Daoy (cell line): ENCODE data around the gene KDELR3. TPM values are rescaled to one million over a fixed set of nuclear protein-coding genes. Genes with fewer than 3 reads are reported as not detected.

Source experiments
- DNase-seq: peaks from one replicate; pipeline ENCODE4 v3.0.0-alpha.2; 2015; ENCODE audit warnings: low read depth
- total RNA-seq: library from RNA; depleted of rRNA; stranded (reverse); fragments of >200 nt; shearing (Covaris generic); gene quantifications from 2 replicates; pipeline ENCODE4 v1.2.3, GENCODE V29; 2014

Gene KDELR3
- total RNA-seq, 1 experiment from 2014 or later, result 18.5 TPM

DNA sequence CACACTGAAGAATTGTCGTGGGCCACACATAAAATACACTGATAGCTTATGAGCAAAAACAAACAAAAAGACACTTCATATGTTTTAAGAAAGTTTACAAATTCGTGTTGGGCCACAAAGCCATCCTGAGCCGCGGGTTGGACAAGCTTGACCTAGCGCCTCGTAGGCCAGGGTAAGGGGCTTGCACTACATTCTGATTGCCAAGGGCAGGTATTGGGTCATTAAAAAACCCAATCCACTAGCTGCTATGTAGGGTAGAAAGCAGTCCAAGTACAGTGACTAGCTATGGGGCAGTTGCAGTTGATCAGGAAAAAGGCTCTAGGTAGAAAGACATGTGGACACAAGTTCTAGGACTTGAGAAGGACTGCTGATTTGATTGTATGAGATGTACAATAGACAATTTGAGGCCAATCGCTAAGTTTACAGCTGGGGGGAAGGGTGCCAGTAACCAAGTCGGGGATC lies 14.0 kb downstream of the KDELR3 start:
- no peak for DNase-seq

DNA sequence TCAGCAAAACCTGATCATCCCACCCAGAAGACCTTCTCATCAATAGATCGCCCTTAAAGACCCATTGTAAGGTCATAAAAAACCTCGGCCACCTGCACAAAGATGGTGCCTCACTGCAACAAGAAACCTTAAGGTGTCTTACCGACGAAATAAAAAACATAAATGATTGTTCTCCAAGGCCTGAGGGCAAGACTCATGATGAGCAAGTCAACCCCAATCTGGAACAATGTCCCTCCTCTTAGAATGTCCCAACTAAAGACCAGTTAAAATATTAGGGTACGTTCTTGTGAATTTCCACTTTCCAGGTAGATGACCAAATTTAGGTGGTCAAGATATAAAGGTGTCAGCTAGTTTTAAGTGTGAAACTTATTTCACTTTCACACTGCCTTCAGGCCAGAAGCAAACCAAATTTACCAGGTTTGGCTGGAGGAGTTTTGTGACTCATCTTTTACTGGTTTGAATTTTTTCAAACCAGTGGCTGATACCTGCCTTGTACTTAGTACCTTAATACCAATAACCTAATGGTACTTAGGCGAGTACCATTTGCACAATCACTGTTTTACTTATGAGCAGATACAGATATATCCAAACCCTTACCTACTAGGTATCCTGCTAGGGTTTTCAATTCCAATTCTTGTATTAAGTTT lies 14.9 kb downstream of the KDELR3 start:
- no peak for DNase-seq

DNA sequence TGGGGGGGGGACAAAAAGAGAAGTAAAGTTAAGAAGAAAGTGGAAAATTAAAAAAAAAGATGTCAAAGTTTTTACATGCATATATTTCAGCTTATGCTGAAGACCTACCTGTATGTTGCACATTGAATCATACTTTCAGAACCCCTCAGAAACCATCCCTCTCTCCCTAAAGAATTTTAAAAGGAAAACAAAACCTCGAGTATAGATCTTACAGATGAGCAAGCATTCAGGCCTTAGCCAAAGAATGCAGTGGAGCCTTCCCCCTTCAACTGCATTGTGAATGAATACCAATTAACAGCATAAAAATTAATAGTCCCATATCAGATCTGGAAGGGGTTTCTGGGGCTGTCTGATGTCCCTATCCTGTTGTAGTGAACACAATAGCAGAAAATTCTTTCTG lies 16.3 kb downstream of the KDELR3 start:
- DNase-seq, result no peak

DNA sequence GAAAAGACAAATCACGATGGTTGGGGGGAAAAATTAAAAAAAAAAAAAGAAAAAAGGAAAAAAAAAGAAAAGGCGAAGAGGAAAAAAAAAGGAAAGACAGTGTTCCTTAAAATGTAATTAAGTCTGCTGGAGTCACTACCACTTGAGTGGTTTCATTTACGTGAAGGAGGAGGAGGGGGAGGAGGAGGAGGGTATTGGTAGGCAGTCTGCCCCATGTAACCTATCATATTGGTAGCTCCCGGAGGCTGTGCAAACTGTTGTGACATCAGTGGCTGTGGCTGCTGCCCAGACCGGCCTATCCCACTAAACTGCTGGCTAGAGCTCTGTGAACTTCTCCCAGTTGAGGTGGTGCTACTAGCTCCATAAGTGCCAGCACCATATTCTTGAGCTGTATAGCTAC lies 17.9 kb downstream of the KDELR3 start:
- DNase-seq, result no peak

DNA sequence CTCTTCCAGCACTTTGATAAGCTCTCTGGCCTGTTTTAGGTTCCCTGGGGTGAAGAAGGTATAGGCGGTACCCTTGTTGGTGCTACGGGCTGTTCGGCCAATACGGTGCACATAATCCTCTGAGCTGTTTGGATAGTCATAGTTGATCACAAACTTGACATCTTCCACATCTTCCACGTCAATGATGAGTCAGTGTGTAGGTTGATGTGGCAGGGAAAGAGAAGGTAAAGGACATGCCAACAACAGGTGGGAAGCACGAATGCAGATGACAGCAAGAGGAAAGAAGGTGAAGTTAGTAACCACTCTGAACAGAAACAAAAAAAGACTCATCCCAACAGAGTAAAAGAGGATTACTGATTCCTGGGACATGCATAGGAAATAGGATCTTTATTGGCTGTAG lies 20.1 kb downstream of the KDELR3 start:
- no peak for DNase-seq

DNA sequence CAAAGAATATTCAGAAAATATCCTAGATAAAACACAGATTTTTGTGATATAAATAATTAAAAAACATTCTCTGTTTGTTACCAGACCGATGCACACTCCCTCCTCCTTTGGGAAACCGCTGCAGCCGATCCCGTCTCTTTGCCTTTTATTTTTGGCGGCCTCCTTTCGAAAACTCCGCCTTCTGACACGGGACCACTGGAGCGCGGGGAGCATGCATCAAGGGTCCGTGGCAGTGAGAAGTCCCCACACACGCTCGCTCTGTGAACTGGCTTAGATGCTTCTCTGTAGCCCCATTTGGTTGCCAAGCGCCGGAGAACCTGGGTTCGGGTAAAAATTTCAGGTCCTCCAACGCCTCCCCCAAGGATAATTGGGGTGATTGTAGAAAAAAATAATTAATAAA lies 21.2 kb downstream of the KDELR3 start:
- no peak for DNase-seq

DNA sequence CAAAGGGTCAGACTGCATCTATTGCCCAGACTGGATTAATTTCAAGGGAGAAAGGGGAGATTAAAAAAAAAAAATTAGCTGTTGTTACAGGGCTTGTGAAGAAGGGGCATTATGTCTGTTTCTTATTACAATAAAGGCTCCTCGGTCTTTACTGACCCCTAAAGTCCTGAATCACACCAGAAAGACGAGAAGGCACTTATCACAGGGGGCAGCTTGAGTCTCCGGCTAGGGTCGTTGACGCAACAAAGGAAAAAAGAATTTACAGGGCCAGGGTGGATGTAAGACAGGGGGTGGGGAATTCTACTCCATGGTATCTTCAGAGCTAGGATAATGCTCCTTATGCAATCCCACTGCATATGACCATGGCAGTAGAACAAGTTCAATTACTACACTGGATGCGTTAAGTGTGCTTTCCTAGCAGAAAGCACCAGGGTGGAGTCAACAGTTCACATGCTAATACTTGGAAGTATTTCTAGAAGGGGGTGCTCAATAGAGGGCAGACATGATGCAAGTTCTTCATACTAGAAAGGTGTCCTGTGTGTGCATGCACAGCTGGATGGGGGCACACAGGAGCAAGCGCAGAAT lies 21.8 kb downstream of the KDELR3 start:
- no peak for DNase-seq

DNA sequence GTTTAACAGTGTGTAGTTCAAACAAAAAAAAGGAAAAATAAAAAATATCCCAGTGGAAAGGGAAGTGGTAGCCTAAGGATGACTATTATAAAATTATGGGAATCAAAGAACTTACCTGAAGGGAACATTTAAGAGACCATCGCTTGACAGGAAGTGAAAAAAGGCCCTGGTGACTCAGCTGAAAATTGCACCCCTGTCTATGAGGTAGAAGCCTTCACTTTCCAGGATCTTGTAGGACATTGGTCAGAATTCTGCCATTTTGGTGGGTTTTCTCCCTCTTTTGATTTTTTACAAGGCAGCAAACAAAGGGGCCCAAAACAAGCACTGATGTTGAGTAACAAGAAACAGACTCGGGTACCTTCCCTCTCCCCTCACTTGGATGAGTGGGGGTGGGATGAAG lies 22.6 kb downstream of the KDELR3 start:
- no peak for DNase-seq

DNA sequence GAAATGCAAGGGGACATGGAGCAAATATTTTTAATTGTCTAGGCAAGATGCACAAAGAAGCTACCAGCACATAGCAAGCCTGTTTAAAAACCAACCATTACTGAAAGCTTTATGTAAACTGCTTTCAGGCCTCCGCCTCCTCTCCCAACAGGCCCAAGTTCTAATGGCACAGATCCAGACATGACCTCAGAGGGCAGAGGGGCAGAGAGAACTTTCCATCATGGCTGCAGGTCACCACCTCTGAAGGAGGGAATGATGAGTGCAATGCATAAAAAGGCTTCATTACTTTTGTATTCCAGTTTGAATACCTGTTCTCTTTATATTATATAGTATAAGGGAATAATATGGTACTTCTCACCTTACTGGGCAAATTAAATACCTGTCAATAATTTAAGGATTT lies 23.0 kb downstream of the KDELR3 start:
- DNase-seq, result no peak

DNA sequence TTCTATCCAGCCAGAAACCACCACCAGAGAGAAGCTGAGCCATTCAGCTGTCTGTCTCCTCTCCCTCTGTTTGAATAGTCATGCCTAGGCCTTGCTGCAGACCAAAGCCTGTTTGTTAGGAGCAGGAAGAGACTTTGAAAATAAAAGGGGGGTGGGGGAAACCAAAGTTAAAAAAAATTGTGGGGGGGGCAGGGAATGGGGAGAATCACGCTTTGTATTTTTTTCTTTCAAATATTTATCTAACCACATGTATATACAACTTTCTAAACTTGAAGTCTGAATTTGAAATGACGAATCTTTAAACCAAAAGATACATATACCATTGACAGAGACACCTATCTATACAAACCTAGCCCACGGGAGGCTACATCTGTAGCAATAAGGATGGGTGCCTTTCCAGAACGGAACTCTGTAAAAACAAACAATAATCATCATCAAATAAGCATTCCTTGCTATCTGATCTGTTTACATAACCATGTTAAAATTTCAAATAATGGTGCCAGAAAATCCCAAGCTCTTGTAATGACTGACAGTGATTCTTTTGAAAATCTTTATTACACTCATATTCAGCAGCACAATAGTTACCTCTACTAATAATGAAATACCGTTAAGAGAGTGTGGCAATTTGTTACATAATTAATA lies 23.9 kb downstream of the KDELR3 start:
- no peak for DNase-seq

DNA sequence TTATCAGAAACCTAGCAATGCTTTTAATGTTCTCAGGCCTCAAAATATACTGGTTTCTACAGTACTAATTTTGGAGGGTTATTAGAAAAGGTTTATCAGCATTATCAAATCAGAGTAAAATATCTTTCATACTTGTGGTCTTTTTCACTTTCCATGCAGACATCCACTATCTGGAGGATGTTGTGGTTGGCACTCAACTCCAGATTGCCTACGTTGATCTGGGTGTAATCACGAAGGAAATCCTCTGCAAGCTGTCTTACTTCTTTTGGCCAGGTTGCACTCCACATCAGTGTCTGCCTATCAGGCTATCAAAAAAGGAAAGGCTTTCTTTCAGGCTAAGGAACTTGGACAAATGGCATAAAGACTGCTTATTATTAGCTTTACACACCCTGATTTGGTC lies 26.6 kb downstream of the KDELR3 start:
- no peak for DNase-seq

DNA sequence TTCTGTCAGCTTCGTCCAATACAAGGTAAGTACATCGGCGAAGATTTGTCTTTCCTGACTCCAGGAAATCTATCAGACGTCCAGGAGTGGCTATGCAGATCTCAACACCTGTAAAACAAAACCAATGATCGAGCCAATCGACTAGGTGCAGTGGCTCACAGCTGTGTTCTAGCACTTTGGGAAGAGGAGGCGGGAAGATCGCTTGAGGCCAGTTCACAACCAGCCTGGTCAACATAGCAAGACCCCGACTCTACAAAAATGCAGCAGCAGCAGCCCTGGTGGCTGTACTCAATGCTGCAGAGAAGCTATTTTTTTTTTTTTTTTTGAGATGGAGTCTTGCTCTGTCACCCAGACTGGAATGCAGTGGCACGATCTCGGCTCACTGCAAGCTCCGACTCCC lies 27.0 kb downstream of the KDELR3 start:
- no peak for DNase-seq

DNA sequence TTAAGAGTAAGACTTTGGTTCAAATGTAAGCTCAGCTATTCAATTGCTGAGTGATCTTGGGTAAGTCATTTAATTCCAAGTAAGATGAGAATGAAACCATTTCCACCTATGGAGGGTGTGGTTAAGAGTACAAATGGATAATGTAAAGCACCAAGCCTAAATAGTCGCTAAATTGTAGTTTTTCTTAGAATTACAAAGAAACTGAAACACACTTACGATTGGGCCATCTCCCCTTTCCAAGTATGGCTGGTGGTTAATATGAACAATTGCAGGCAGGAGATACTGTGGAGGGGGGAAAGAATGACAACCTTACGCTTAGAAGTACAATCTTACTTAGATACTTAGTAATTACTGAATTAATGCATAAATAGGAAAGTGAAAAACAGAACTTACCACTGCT lies 30.0 kb downstream of the KDELR3 start:
- no peak for DNase-seq

DNA sequence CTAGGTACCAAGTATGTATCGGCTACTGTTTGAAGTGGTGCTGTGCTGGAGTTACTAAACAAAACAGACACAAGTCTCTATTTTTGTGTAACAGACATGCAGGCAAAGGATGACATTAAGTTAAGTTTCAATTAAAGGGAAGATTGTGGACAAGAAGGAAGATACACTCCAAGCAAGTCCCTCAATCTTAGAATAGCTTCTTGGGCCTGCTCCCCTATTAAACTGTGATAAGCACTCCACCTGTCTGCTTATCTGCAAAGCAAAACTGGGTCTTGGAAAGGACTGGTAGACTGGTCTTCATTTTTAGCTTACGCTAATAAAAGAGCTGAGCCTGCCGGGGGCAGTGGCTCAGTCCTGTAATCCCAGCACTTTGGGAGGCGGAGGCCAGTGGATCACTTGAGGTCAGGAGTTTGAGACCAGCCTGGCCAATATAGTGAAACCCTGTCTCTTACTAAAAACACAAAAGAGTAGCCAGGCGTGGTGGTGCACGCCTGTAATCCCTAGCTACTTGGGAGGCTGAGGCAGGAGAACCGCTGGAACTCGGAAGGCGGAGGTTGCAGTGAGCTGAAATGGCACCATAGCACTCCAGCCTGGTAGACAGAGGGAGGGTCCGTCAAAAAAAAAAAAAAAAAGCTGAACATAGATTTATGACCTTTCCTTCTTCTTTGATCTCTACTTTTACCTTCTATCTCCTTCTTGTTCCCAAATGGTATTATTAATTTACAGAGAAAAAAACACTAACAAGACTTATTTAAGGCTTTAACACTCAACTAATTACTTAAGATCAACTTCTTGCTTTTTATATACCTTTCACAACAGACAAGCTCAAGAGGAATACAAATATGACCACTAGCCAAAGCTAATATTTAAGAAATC lies 34.1 kb downstream of the KDELR3 start:
- DNase-seq, result no peak

DNA sequence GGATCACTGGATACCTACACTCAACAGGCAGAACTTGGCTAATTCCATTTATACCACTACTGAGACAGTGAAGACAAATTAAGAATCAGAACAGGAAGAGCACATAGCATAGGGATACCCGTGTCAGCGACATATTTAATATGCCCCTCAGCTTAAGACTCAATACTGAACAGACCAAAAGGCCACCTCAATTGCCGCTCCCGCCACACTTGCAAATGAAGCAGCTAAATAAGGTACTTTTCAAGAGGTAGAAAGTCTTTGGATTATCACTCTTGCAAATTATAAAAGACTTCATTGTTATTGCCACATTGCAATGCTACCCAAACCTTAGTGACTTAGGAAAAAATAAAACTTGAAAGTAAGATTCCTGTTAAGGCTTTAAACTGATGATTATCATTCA lies 35.1 kb downstream of the KDELR3 start:
- no peak for DNase-seq

DNA sequence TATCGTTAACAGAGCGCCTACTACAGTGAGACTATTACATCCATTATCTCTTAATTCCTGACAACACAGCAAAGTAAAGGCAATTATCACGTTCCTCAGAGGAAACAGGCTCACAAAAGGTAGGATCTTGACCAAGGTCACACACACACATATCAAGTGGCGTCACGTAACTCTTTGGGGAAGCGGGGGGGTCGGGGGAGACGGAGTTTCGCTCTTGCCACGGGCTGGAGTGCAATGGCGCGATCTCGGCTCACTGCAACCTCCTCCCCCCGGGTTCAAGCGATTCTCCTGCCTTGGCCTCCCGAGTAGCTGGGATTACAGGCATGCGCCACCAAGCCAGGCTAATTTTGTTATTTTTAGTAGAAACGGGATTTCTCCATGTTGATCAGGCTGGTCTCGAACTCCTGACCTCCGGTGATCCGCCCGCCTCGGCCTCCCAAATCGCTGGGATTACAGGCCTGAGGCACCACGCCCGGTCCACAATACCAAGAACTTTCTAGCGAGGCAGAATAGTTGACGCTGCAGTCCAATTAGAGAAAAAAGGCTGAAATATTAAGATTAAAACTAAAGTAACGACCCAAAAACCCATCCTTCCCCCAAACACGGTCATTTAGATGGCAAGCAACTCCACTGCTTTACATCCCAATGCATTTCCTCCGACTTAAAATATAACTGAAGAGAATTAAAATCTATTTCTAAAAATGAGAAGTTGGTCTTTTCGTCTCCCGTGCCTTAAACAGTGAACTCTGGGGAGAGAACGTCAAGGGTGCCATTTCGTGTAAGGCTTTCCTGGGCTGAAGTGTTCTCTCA lies 37.0 kb downstream of the KDELR3 start:
- DNase-seq, result peak; percentile 45

DNA sequence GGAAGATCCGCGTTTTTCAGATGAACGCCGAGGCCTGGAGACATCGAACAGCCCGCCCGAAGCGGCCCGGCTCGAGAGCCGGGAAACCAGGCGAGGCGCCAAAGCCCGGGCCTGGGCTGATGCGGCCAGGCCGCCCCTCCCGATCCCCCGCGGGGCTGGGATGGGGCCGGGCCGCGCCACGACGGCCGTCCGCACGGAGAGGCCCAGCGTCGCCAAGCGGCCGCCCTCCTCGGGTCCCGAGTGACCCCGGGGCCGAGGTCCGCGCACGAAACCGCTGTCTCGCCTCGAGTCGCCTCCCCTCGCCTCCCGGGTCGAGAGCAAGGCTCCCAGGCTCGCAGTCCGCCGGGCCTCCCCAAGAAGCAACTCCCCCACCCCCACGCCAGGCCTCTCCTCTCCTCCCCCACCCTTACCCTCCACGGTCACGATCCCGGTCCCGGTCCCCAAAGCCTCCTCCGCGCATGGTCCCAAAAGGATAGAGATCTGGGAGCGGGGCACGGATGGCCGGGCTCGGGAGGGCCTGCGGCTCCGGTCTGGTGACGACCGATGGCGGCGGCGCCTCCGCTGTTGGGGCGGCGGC lies 37.7 kb downstream of the KDELR3 start:
- peak; percentile 49 for DNase-seq

DNA sequence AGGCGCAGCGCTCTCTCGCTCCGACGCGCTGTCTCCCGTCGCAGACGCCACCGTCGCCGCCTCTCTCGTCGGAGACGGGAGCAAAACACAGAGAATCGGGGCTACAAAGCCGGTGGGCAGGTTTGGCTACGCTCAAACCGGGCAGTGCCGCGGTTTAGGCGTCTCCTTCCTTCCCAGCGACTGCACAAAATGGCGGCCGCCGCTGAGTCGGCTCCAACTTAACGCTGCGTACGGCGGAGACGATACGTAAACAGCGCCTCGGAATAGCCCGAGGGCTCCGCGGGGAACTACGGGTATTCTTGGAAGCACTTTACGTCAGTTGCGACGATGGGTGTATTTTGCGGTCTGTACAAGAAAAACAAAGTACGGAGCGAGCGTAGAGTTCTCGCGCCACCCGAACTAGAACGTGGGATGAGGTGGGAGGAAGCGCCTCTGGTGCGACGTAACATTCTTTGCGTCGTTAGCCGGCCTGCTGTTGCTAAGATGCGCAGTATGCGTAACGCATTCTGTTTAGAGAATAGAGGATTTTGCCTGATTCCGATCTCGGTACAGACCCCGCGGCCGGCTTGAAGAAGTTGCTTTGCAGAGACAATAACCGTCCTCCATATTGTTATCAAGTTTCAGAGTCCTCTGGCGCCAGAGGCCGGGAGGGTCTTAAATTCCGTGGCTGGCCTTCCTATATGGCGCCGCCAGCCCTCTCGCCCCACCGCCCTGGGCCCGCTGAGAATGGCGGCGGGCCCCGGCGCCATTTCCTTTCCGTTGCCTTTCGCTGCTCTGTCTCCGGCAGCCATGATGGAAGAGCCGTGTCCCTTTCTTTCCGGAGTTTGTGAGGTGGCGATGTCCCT lies 38.4 kb downstream of the KDELR3 start, which contains the start of gene DDX17:
Gene DDX17 (minus strand): TSS at position 194 of the 845 bp plus-strand sequence.
- DNase-seq, result peak; percentile 95

DNA sequence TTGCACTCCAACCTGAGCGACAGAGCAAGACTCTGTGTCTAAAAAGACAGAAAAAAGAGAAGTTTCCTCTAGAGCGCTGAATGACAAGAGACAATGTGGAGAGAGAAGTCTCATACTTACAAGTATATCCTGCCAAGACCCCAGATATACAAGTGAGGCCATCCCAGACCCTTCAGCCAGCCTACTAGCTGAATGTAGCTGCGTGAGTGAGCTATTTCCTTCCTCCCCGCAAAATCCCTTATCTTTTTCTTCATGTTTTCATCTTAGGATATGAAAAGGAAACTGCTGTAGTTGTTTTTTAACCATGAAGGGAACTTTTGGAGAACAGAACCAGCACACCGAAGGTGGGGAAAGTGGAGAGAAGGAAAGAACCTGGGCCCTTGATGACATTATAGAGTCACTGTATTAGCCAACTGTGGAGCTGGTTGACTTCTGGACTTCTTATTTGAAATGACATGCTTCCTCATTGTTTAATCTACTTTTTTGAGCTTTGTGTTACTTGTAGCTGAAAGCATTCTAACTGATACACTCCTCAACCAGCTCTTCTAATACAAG lies 42.6 kb downstream of the KDELR3 start:
- no peak for DNase-seq

DNA sequence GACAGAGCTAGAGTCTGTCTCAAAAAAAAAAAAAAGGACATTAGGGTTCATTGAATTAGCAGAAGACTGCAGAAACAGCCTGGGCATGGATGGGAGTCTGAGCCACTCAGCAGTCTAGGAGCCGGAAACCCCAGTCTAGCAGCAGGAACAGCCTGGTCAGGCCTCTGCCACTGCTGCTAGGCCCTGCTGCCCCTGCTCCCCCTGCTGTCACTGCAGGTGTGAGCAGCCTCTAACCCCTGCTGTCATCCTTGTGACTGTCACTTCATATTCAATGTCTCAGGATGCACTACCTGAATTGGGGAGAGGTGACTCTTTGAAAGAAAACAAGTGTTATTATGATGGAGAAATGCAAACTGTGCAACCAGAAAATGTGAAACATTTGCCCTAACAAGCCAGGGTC lies 45.2 kb downstream of the KDELR3 start:
- no peak for DNase-seq
